ENCODE measurements around the gene SLX9.

DNA sequence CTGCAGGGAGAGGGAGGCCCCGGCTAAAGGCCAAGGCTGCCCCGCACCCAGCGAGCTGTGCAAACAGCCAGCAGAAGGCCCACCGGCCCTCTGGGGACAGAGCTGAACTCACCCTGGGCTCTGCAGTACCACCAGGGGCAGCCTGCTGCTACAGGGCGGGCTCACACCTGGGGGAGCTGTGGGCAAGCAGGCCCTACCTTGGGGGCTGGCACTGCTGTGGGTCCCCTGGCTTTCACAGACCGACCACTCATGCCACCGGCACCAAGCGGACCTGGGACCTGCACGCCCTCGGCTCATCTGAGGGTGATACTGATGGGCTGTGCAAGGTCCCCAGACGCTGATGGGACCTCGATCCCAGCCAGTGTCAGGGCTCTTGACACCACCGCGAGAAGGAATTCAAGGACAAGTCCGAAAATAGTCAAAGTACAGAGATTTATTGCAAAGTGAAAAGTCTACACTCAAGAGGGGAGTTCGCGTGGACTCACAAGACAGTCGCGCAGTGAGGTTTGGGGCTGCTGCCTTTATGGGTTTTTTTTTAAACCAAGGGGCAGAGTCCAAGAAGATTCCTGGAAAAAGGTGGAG is 73.5 kb downstream of the SLX9 start:
- TF ChIP-seq CTCF (IDR thresholded peaks at IDR 0.05), result no peak
- no peak for TF ChIP-seq POLR2A (IDR thresholded peaks at IDR 0.05; ENCODE audit: low read depth)

All from esophagus muscularis mucosa (tissue), 3 donors.